HepG2 (cell line): ENCODE data around the gene NIT2. TPM values are rescaled to one million over a fixed set of nuclear protein-coding genes. Genes with fewer than 3 reads are reported as not detected.
A peak's percentile ranks its signal among the peaks of the same experiment; 100 is the strongest.

Experiments used
- POLR2G ChIP-seq: fragments of 200-400 bp; formaldehyde crosslinking; IDR thresholded peaks from 2 replicates; pipeline ENCODE4 v1.6.1; 2018; ENCODE audit warnings: mild to moderate bottlenecking, low read depth, low read length, moderate library complexity
- STAG1 ChIP-seq: sonication (generic); formaldehyde crosslinking; IDR thresholded peaks from 2 replicates; pipeline ENCODE4 v1.4.0; 2020; ENCODE audit warnings: missing genetic modification reagents
- TRIM24 ChIP-seq: sonication (generic); formaldehyde crosslinking; IDR thresholded peaks from 2 replicates; pipeline ENCODE4 v1.8.0; 2022; ENCODE audit warnings: mild to moderate bottlenecking, missing genetic modification reagents
- ZBTB2 ChIP-seq: sonication (generic); formaldehyde crosslinking; IDR thresholded peaks from 2 replicates; pipeline ENCODE4 v1.8.0; 2022; ENCODE audit warnings: low read depth, missing genetic modification reagents
- ZFP37 ChIP-seq: sonication (generic); formaldehyde crosslinking; IDR thresholded peaks from 2 replicates; pipeline ENCODE4 v1.4.0; 2020; ENCODE audit warnings: missing genetic modification reagents, borderline replicate concordance
- ZNF205 ChIP-seq: IDR thresholded peaks from 2 replicates; pipeline ENCODE4 v1.6.1; 2018; ENCODE audit warnings: missing biosample characterization, missing genetic modification reagents
- ZNF329 ChIP-seq: sonication (generic); formaldehyde crosslinking; IDR thresholded peaks from 2 replicates; pipeline ENCODE4 v1.9.0; 2021; ENCODE audit warnings: low read depth, mild to moderate bottlenecking, missing genetic modification reagents
- ZNF367 ChIP-seq: sonication (generic); formaldehyde crosslinking; IDR thresholded peaks from 2 replicates; pipeline ENCODE4 v1.4.0; 2020; ENCODE audit warnings: missing genetic modification reagents, borderline replicate concordance
- ZNF792 ChIP-seq: IDR thresholded peaks from 2 replicates; pipeline ENCODE4 v1.6.1; 2016
- polyA plus RNA-seq, 8 experiments: library from polyadenylated mRNA; depleted of rRNA in 3 of 8; stranded (reverse) in 7 of 8; unstranded in 1 of 8; fragments of >200 nt; fragmentation: Illumina TruSeq in 4 of 8; extraction: Trizol in 4 of 8; gene quantifications; 2 replicates each; pipeline versions ENCODE4 v1.2.1 to v1.2.3, GENCODE V29; 2011 to 2016; ENCODE audit warnings: low read depth in 4 of 8, missing spikeins in 1 of 8, mixed read lengths in 1 of 8; ENCODE audit not compliant: insufficient read depth in 1 of 8
- total RNA-seq, 5 experiments: library from RNA; depleted of rRNA; stranded (reverse); fragments of >200 nt; fragmentation: Illumina TruSeq; extraction: Trizol; gene quantifications; 2 replicates each; pipeline ENCODE4 v1.2.3, GENCODE V29; 2016; ENCODE audit warnings: low read depth in 1 of 5
- TF ChIP-seq, protein P1 (sequence below): sonication (generic); formaldehyde crosslinking; IDR thresholded peaks from 2 replicates; pipeline ENCODE4 v1.5.0; 2020; ENCODE audit warnings: missing genetic modification reagents
- TF ChIP-seq, protein P2 (sequence below): sonication (generic); formaldehyde crosslinking; IDR thresholded peaks from 2 replicates; pipeline ENCODE4 v1.4.0; 2020; ENCODE audit warnings: low read depth, missing genetic modification reagents
- TF ChIP-seq, protein P3 (sequence below): sonication (generic); formaldehyde crosslinking; IDR thresholded peaks from 2 replicates; pipeline ENCODE4 v1.4.0; 2020; ENCODE audit warnings: missing genetic modification reagents
- TF ChIP-seq, protein P4 (sequence below): sonication (generic); formaldehyde crosslinking; IDR thresholded peaks from 2 replicates; pipeline ENCODE4 v1.4.0; 2020; ENCODE audit warnings: missing genetic modification reagents

Gene NIT2
- total and polyA plus RNA-seq, 2 of the 13 experiments (the other 11 are each of a cell fraction or from before 2014, with no cell fraction given) = 43.4 to 49.1 TPM

DNA sequence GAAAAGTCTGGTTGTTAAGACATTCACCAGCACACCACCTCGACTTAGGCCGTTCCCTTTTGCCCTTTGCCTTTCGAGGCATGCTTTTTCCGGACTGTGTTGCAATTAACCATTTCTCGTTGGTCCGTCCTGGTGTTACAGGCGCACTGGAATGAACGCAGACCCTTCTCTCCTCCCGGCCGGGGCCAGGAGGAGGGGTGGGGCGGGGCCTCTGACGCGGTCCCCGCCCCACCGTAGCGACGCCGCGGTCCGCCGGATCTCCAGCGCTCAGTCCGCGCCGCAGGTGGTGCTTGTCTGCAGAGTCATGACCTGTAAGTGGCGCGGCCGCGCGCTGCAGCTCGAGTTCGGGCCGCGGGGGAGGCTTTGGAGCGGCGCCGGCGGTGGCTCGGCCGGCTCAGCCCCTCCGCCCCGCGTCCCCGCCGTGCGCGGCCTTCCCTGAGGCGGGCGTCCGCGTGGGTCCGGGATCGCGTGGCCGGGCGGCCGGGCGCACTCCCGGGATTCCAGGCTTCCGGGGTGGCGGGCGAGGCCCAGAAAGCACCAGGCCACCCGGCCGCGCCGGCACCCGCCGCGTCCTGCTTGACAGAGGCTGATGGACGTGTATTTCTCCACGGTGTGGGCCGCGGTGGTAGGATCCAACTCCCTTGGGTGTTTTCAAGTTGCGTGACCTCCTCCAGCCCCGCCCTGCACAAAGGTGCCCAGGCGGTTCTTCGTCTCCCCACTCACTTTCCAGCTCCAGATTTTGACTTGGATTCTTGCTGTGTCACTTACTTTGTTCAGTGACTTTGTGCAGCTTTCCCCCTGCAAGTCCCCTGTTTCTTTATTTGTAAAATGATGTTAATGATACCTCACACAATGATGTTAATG lies at the start of gene NIT2 (continued):
- TF ChIP-seq STAG1 (CRISPR knock-in tag) (peak; percentile 26; the same call in 1 of the 2 replicates), ZNF205 (CRISPR knock-in tag) (no peak), ZNF792 (CRISPR knock-in tag) (no peak), POLR2G (peak; percentile 87), TRIM24 (CRISPR knock-in tag) (no peak), ZBTB2 (CRISPR knock-in tag) (0 out of 2 replicates have a peak, but pooled peaks have one; percentile 41), ZNF329 (CRISPR knock-in tag) (no peak), ZNF367 (CRISPR knock-in tag) (peak; percentile 75; the same call in 1 of the 2 replicates), ZFP37 (CRISPR knock-in tag) (peak; percentile 90)
- TF ChIP-seq, protein P1, sequence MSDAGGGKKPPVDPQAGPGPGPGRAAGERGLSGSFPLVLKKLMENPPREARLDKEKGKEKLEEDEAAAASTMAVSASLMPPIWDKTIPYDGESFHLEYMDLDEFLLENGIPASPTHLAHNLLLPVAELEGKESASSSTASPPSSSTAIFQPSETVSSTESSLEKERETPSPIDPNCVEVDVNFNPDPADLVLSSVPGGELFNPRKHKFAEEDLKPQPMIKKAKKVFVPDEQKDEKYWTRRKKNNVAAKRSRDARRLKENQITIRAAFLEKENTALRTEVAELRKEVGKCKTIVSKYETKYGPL = 0 out of 2 replicates have a peak, but pooled peaks have one; percentile 46
- TF ChIP-seq, protein P2, sequence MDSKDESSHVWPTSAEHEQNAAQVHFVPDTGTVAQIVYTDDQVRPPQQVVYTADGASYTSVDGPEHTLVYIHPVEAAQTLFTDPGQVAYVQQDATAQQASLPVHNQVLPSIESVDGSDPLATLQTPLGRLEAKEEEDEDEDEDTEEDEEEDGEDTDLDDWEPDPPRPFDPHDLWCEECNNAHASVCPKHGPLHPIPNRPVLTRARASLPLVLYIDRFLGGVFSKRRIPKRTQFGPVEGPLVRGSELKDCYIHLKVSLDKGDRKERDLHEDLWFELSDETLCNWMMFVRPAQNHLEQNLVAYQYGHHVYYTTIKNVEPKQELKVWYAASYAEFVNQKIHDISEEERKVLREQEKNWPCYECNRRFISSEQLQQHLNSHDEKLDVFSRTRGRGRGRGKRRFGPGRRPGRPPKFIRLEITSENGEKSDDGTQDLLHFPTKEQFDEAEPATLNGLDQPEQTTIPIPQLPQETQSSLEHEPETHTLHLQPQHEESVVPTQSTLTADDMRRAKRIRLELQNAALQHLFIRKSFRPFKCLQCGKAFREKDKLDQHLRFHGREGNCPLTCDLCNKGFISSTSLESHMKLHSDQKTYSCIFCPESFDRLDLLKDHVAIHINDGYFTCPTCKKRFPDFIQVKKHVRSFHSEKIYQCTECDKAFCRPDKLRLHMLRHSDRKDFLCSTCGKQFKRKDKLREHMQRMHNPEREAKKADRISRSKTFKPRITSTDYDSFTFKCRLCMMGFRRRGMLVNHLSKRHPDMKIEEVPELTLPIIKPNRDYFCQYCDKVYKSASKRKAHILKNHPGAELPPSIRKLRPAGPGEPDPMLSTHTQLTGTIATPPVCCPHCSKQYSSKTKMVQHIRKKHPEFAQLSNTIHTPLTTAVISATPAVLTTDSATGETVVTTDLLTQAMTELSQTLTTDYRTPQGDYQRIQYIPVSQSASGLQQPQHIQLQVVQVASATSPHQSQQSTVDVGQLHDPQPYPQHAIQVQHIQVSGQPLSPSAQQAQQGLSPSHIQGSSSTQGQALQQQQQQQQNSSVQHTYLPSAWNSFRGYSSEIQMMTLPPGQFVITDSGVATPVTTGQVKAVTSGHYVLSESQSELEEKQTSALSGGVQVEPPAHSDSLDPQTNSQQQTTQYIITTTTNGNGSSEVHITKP (CRISPR knock-in tag) = 0 out of 2 replicates have a peak, but pooled peaks have one; percentile 24
- TF ChIP-seq, protein P3, sequence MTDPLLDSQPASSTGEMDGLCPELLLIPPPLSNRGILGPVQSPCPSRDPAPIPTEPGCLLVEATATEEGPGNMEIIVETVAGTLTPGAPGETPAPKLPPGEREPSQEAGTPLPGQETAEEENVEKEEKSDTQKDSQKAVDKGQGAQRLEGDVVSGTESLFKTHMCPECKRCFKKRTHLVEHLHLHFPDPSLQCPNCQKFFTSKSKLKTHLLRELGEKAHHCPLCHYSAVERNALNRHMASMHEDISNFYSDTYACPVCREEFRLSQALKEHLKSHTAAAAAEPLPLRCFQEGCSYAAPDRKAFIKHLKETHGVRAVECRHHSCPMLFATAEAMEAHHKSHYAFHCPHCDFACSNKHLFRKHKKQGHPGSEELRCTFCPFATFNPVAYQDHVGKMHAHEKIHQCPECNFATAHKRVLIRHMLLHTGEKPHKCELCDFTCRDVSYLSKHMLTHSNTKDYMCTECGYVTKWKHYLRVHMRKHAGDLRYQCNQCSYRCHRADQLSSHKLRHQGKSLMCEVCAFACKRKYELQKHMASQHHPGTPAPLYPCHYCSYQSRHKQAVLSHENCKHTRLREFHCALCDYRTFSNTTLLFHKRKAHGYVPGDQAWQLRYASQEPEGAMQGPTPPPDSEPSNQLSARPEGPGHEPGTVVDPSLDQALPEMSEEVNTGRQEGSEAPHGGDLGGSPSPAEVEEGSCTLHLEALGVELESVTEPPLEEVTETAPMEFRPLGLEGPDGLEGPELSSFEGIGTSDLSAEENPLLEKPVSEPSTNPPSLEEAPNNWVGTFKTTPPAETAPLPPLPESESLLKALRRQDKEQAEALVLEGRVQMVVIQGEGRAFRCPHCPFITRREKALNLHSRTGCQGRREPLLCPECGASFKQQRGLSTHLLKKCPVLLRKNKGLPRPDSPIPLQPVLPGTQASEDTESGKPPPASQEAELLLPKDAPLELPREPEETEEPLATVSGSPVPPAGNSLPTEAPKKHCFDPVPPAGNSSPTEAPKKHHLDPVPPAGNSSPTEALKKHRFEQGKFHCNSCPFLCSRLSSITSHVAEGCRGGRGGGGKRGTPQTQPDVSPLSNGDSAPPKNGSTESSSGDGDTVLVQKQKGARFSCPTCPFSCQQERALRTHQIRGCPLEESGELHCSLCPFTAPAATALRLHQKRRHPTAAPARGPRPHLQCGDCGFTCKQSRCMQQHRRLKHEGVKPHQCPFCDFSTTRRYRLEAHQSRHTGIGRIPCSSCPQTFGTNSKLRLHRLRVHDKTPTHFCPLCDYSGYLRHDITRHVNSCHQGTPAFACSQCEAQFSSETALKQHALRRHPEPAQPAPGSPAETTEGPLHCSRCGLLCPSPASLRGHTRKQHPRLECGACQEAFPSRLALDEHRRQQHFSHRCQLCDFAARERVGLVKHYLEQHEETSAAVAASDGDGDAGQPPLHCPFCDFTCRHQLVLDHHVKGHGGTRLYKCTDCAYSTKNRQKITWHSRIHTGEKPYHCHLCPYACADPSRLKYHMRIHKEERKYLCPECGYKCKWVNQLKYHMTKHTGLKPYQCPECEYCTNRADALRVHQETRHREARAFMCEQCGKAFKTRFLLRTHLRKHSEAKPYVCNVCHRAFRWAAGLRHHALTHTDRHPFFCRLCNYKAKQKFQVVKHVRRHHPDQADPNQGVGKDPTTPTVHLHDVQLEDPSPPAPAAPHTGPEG (CRISPR knock-in tag) = peak; percentile 43; the same call in 1 of the 2 replicates
- TF ChIP-seq, protein P4, sequence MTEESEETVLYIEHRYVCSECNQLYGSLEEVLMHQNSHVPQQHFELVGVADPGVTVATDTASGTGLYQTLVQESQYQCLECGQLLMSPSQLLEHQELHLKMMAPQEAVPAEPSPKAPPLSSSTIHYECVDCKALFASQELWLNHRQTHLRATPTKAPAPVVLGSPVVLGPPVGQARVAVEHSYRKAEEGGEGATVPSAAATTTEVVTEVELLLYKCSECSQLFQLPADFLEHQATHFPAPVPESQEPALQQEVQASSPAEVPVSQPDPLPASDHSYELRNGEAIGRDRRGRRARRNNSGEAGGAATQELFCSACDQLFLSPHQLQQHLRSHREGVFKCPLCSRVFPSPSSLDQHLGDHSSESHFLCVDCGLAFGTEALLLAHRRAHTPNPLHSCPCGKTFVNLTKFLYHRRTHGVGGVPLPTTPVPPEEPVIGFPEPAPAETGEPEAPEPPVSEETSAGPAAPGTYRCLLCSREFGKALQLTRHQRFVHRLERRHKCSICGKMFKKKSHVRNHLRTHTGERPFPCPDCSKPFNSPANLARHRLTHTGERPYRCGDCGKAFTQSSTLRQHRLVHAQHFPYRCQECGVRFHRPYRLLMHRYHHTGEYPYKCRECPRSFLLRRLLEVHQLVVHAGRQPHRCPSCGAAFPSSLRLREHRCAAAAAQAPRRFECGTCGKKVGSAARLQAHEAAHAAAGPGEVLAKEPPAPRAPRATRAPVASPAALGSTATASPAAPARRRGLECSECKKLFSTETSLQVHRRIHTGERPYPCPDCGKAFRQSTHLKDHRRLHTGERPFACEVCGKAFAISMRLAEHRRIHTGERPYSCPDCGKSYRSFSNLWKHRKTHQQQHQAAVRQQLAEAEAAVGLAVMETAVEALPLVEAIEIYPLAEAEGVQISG (CRISPR knock-in tag) = peak; percentile 82
